Measurements from ENCODE around the gene LMF1.

Gene LMF1

DNA sequence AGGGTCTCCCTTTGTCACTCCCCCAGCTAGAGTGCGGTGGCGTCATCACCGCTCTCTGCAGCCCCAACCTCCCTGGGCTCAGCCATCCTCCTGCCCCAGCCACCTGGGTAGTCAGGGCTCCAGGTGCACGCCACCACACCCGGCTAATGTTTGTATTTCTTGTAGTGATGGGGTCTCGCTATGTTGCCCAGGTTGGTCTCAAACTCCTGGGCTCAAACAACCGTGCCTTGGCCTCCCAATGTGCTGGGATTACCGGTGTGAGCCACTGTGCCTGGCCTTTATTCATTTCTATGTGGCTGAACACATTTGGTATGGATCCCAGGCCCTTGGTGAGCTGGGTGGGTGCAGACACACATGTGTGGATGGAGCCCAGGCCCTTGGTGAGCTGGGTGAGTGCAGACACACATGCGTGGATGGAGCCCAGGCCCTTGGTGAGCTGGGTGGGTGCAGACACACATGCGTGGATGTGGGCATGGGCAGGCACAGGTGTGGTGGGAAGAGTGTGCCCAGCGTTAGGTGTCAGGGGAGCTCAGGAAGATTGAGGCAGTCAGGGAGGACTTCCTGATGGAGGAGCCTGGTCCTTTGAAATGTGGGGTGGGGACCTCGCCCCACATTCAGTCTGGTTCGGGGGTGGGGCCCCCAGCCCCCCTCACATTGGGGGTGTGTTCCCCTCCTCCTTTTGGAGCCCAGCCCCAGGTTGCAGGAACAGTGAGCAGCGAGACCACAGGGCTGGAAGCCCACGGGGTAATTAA, 47.8 kb upstream of the LMF1 start:
- Histone ChIP-seq H3K4me3 (ENCODE audit: insufficient read depth, low read length, poor library complexity, severe bottlenecking) (no peak overlapping the region), H3K9ac (ENCODE audit: low read length) (no peak overlapping the region), H3K9me2 (replicated peaks; ENCODE audit: insufficient read depth, low read length) (no peaks in the 10 kb centered on the region), H3K9me3 (ENCODE audit: insufficient read depth, low read length) (no peaks in the 10 kb centered on the region), H3K27ac (ENCODE audit: low read depth, low read length) (no peak overlapping the region), H2AFZ (ENCODE audit: low read depth, low read length, severe bottlenecking) (no peak overlapping the region), H4K20me1 (ENCODE audit: low read depth, low read length) (no peaks in the 10 kb centered on the region), H3K4me2 (ENCODE audit: low read depth, low read length, poor library complexity, severe bottlenecking) (no peak overlapping the region), H3K27me3 (ENCODE audit: low read length) (no peaks in the 10 kb centered on the region), H3K36me3 (ENCODE audit: low read length) (no peaks in the 10 kb centered on the region), H3K79me2 (ENCODE audit: insufficient read depth, low read length) (no peaks in the 10 kb centered on the region), H3F3A (ENCODE audit: insufficient read depth) (no peaks in the 10 kb centered on the region)
- TF ChIP-seq, protein P1, sequence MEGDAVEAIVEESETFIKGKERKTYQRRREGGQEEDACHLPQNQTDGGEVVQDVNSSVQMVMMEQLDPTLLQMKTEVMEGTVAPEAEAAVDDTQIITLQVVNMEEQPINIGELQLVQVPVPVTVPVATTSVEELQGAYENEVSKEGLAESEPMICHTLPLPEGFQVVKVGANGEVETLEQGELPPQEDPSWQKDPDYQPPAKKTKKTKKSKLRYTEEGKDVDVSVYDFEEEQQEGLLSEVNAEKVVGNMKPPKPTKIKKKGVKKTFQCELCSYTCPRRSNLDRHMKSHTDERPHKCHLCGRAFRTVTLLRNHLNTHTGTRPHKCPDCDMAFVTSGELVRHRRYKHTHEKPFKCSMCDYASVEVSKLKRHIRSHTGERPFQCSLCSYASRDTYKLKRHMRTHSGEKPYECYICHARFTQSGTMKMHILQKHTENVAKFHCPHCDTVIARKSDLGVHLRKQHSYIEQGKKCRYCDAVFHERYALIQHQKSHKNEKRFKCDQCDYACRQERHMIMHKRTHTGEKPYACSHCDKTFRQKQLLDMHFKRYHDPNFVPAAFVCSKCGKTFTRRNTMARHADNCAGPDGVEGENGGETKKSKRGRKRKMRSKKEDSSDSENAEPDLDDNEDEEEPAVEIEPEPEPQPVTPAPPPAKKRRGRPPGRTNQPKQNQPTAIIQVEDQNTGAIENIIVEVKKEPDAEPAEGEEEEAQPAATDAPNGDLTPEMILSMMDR (IDR thresholded peaks at IDR 0.05; ENCODE audit: insufficient read depth, low read length, poor library complexity, severe bottlenecking), result no peak
- TF ChIP-seq EZH2phosphoT487 (conservative IDR thresholded peaks at IDR 0.05; ENCODE audit: low read length), result no peak

GRCh38 chr16:1014771-1015495, 44.1 kb upstream of the LMF1 start:
- Histone ChIP-seq H3K27ac (ENCODE audit: low read depth, low read length) (no peak overlapping the region), H3K4me3 (ENCODE audit: insufficient read depth, low read length, poor library complexity, severe bottlenecking) (no peak overlapping the region), H3K4me2 (ENCODE audit: low read depth, low read length, poor library complexity, severe bottlenecking) (no peak overlapping the region), H3K9me2 (replicated peaks; ENCODE audit: insufficient read depth, low read length) (no peaks in the 10 kb centered on the region), H3K79me2 (ENCODE audit: insufficient read depth, low read length) (no peaks in the 10 kb centered on the region), H2AFZ (ENCODE audit: low read depth, low read length, severe bottlenecking) (no peak overlapping the region), H3K36me3 (ENCODE audit: low read length) (no peaks in the 10 kb centered on the region), H3K9me3 (ENCODE audit: insufficient read depth, low read length) (no peaks in the 10 kb centered on the region), H3K9ac (ENCODE audit: low read length) (no peak overlapping the region), H3K27me3 (ENCODE audit: low read length) (no peaks in the 10 kb centered on the region), H3F3A (ENCODE audit: insufficient read depth) (no peaks in the 10 kb centered on the region), H4K20me1 (ENCODE audit: low read depth, low read length) (no peaks in the 10 kb centered on the region)
- TF ChIP-seq EZH2phosphoT487 (conservative IDR thresholded peaks at IDR 0.05; ENCODE audit: low read length), result no peak
- TF ChIP-seq, protein P1 (IDR thresholded peaks at IDR 0.05; ENCODE audit: insufficient read depth, low read length, poor library complexity, severe bottlenecking), result no peak

DNA sequence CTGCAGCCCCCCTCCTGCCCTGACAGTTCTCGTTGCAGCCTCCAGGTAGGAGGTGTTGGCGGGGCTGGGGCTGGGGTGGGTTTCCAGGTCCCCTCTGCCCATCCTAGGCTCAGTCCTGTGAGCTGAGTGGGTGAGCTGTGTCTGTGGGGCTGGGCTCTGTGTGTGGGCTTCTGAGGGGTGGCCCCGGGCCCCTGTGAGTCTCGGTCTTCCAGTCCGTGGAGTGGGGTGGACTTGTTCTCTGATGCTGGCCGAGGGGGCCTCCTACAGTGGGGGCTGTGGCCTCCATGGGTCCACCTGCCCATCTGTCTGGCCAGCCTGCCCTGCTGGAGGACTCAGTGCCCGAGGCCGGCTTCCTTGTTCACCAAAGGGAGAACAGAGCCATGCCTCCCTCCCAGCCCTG, 43.4 kb upstream of the LMF1 start:
- H3K79me2 ChIP-seq (ENCODE audit: insufficient read depth, low read length), result no peaks in the 10 kb centered on the region
- no peak overlapping the region for H3K27ac ChIP-seq (ENCODE audit: low read depth, low read length)
- H3K27me3 ChIP-seq (ENCODE audit: low read length), result no peaks in the 10 kb centered on the region
- no peaks in the 10 kb centered on the region for H4K20me1 ChIP-seq (ENCODE audit: low read depth, low read length)
- no peak overlapping the region for H3K4me3 ChIP-seq (ENCODE audit: insufficient read depth, low read length, poor library complexity, severe bottlenecking)
- H3K4me2 ChIP-seq (ENCODE audit: low read depth, low read length, poor library complexity, severe bottlenecking), result no peak overlapping the region
- no peaks in the 10 kb centered on the region for H3K36me3 ChIP-seq (ENCODE audit: low read length)
- H3K9me3 ChIP-seq (ENCODE audit: insufficient read depth, low read length), result no peaks in the 10 kb centered on the region
- no peaks in the 10 kb centered on the region for H3K9me2 ChIP-seq (replicated peaks; ENCODE audit: insufficient read depth, low read length)
- TF ChIP-seq, protein P1 (IDR thresholded peaks at IDR 0.05; ENCODE audit: insufficient read depth, low read length, poor library complexity, severe bottlenecking), result no peak
- TF ChIP-seq EZH2phosphoT487 (conservative IDR thresholded peaks at IDR 0.05; ENCODE audit: low read length), result no peak
- no peaks in the 10 kb centered on the region for H3F3A ChIP-seq (ENCODE audit: insufficient read depth)
- H2AFZ ChIP-seq (ENCODE audit: low read depth, low read length, severe bottlenecking), result no peak overlapping the region
- no peak overlapping the region for H3K9ac ChIP-seq (ENCODE audit: low read length)

All from SU-DHL-6 (cell line).